Keratinocyte (primary cell): ENCODE measurements around the gene HGS.

Experiments used
- EZH2 ChIP-seq: IDR thresholded peaks from one replicate; pipeline ENCODE4 v1.6.1; 2012; ENCODE audit warnings: inconsistent platforms, mild to moderate bottlenecking, low read length, moderate library complexity
- TF ChIP-seq, protein P1 (sequence below), 3 experiments: IDR thresholded peaks in 1 of 3; conservative IDR thresholded peaks in 1 of 3; optimal IDR thresholded peaks in 1 of 3; 2 replicates in 2 of 3; 3 replicates in 1 of 3; pipeline versions ENCODE3 to v1.5.1; 2011; ENCODE audit warnings: low read length in 3 of 3, mild to moderate bottlenecking in 3 of 3, moderate library complexity in 2 of 3, control low read depth in 1 of 3, inconsistent platforms in 1 of 3; ENCODE audit not compliant: insufficient read depth in 2 of 3; ENCODE audit errors: extremely low read depth in 1 of 3

DNA sequence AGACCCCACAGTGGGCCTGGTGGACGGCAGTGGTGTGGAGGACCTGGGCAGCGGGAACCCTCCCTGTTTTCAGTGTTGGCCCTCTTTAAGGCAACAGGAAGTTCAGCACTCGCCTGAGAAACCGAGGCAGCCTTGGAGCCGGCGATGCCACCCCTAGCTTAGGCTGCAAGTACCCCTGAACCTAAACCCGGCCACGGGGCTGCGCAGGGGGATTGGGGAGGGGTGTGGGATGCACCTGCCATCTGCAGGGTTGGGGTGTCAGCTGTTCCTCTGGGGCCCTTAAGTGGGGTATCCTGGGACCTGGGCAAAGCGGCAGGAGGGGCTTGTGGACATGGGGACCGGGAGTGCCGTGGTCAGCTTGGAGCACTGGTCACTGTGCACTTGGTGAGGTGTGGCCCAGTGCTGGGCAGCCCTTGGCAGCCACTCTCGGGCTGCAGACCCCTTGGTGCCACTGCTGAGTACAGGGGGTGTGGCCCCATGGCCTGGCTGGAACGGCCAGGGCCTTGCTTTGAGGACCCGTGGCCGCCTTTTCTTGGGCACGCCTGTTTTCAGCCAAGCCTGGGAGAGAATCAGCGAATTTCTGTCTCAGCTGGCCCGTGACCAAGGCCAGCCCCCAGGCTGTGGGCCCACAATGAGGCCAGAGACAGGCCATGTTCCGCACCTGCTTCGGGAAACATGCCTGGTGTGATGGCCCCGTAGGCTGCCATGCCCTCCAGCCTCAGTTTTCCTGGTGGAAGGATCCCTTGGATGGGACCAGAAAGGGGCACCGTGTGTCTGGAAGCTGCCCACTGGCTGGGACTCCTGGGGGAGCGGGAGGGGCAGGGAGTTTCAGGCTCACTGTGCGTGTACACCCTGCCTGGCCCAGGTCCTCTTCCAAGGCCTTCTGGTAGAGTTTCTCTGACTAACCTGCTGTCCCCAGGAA lies 24.2 kb downstream of the HGS start:
- TF ChIP-seq, protein P1, sequence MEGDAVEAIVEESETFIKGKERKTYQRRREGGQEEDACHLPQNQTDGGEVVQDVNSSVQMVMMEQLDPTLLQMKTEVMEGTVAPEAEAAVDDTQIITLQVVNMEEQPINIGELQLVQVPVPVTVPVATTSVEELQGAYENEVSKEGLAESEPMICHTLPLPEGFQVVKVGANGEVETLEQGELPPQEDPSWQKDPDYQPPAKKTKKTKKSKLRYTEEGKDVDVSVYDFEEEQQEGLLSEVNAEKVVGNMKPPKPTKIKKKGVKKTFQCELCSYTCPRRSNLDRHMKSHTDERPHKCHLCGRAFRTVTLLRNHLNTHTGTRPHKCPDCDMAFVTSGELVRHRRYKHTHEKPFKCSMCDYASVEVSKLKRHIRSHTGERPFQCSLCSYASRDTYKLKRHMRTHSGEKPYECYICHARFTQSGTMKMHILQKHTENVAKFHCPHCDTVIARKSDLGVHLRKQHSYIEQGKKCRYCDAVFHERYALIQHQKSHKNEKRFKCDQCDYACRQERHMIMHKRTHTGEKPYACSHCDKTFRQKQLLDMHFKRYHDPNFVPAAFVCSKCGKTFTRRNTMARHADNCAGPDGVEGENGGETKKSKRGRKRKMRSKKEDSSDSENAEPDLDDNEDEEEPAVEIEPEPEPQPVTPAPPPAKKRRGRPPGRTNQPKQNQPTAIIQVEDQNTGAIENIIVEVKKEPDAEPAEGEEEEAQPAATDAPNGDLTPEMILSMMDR (optimal IDR thresholded peaks at IDR 0.05 in 1 of 3, IDR thresholded peaks at IDR 0.05 in 1 of 3, conservative IDR thresholded peaks at IDR 0.05 in 1 of 3; ENCODE audit: extremely low read depth in 1 of 3, insufficient read depth in 2 of 3, low read length in 3 of 3), result no peak
- TF ChIP-seq EZH2, result no peak
